ENCODE measurements around the gene SLIT1.
A peak's percentile ranks its signal among the peaks of the same experiment; 100 is the strongest.

- TF ChIP-seq CTCF (IDR thresholded peaks at IDR 0.05): peak in 4 of 6 experiments; percentile 30 to 52 (median 45)
- TF ChIP-seq POLR2A (IDR thresholded peaks at IDR 0.05): no peak
Measured at GRCh38 chr10:97138174-97138573, 47.6 kb downstream of the SLIT1 start.
